ENCODE results near the gene SMARCA2. TPM values are rescaled to one million over a fixed set of nuclear protein-coding genes. Genes with fewer than 3 reads are reported as not detected.

SMARCA2 gene
- total RNA-seq, 1 donor from 2014 or later, result 4.2 TPM

DNA sequence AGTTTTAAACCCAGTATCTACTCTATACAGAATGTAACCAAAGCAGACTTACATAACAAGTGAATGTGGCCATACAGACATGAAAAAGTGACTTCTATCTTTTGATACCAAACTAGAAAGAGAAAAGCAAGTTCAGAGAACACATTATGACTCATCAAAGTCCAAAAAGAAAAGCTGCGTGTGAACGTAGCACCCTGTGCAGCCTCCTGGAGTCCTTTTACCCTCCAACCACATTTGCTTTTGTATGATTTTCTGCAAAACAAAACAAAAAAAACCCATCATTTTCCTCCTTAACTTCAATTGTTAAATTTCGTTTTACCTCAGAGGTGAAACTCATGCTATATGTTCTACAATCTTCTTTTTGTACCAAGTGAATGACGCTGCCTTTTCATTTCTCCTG, 2.8 kb upstream of the SMARCA2 start:
- H4K20me1 ChIP-seq (ENCODE audit: low read depth), result peaks cover 5% of the 10 kb centered on the region
- H3K9me3 Mint-ChIP-seq, result no peaks in the 10 kb centered on the region
- no peak overlapping the region for H3K27ac Mint-ChIP-seq
- H3K9ac ChIP-seq, result no peak overlapping the region
- peaks cover 23% of the 10 kb centered on the region for H3K27me3 Mint-ChIP-seq (ENCODE audit: insufficient read depth, low read depth)
- no peak overlapping the region for H3K4me3 Mint-ChIP-seq
- peaks cover 4% of the 10 kb centered on the region for H3K4me1 ChIP-seq
- no peaks in the 10 kb centered on the region for H3K36me3 Mint-ChIP-seq
- no peak overlapping the region for H3K4me3 ChIP-seq
- no peak overlapping the region for H3K4me2 ChIP-seq
- H3K4me1 Mint-ChIP-seq, result no peaks in the 10 kb centered on the region
- no peaks in the 10 kb centered on the region for H3K9me3 ChIP-seq (ENCODE audit: low read depth)
- H3K27me3 ChIP-seq, result peaks cover 71% of the 10 kb centered on the region
- TF ChIP-seq EZH2 (IDR thresholded peaks at IDR 0.05) (no peak), EZH2phosphoT487 (IDR thresholded peaks at IDR 0.05) (no peak)
- TF ChIP-seq, protein P1, sequence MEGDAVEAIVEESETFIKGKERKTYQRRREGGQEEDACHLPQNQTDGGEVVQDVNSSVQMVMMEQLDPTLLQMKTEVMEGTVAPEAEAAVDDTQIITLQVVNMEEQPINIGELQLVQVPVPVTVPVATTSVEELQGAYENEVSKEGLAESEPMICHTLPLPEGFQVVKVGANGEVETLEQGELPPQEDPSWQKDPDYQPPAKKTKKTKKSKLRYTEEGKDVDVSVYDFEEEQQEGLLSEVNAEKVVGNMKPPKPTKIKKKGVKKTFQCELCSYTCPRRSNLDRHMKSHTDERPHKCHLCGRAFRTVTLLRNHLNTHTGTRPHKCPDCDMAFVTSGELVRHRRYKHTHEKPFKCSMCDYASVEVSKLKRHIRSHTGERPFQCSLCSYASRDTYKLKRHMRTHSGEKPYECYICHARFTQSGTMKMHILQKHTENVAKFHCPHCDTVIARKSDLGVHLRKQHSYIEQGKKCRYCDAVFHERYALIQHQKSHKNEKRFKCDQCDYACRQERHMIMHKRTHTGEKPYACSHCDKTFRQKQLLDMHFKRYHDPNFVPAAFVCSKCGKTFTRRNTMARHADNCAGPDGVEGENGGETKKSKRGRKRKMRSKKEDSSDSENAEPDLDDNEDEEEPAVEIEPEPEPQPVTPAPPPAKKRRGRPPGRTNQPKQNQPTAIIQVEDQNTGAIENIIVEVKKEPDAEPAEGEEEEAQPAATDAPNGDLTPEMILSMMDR (IDR thresholded peaks at IDR 0.05), result no peak
- no peaks in the 10 kb centered on the region for H3K36me3 ChIP-seq
- H3F3A ChIP-seq (ENCODE audit: low read depth), result no peaks in the 10 kb centered on the region
- no peak overlapping the region for H3K27ac ChIP-seq
- no peak for DNase-seq (ENCODE audit: low spot score)
- no peaks in the 10 kb centered on the region for H3K79me2 ChIP-seq (ENCODE audit: low read depth)
- no peak overlapping the region for H2AFZ ChIP-seq (replicated peaks)

DNA sequence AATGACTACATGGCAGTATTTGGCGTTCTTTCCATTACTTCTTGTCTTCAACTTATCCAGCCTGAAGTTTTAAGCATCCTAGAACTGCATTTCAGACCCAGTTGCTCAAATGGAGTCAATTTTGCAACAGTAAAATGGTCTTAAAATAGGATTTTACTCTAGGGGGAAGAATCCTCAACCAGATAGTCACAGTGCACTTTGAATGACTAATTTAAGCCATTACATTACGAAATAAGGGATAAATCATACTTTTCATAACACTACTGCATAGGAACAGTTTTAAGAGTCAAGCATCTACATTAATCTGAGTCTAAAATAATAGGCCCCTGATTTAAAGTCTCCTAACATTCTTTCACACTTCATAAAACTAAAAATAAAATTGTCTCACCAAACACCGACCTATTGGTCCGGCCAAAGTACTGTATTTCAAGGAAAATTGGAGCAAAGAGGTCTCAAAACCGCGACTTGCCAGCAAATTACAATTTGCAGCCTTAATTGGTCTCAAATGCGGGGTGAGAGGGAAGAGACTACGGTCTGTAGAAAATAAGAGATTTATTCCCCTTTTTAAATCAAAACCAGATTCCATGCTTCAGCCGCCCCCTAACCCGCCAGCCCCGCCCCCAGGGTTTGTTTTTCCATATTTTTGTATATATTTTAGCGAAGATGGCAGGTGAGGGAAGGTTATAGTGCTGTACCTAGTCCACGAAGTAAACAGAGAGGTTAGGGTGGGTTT, 1.2 kb upstream of the SMARCA2 start:
- peak overlapping the region; percentile 96 for H3K4me3 Mint-ChIP-seq
- H2AFZ ChIP-seq (replicated peaks), result peak overlapping the region; percentile 94
- H3K27ac ChIP-seq, result no peak overlapping the region

DNA sequence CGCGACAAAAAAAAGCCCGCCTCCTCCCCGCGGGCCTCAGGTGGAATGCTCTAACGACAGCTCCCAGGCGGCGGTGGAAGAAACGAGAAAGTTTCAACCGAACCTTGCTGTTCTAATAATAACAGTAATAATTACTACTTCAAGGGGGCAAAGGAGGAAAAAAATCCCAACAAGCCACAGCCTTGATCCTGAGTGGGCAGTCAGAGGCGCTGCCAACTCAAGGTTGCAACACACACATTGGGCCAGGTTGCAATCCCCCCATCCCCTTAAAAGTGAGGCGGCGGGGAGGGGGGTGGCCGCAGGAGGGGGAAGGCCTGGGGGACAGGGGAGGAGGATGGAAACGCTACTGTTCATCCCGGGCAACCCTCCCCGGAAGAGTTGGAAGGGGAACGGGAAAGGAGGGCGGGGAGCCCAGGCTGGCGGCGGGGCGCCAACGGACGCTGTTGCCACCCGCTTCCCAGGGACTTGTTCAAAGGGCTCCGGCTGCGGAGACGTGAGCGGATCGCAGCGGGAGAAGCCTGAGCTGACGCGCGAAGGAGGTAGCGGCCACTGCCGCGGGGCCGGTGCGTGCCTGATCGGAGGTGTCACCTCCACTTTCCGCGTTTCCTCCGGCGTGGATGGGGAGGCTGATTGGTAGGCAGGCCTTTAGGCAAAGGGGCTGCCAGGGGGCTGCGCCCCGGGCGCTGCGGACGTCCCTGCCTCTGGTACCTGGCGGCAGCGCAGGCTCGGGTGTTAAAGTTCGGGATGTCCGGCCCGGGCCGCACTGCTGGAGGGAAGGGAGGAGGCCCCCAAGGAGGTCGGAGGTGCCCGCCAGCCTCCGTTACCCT, 647 bp downstream of the SMARCA2 start:
- Histone ChIP-seq H3K36me3 (no peaks in the 10 kb centered on the region), H2AFZ (replicated peaks) (peak overlapping the region; percentile 94), H3K27me3 (peaks cover 100% of the 10 kb centered on the region), H3K4me3 (peak overlapping the region; percentile 71), H3F3A (ENCODE audit: low read depth) (no peaks in the 10 kb centered on the region), H3K79me2 (ENCODE audit: low read depth) (no peaks in the 10 kb centered on the region), H3K4me1 (peaks cover 17% of the 10 kb centered on the region), H4K20me1 (ENCODE audit: low read depth) (peaks cover 16% of the 10 kb centered on the region), H3K4me2 (peak overlapping the region; percentile 92), H3K27ac (no peak overlapping the region), H3K9ac (no peak overlapping the region), H3K9me3 (ENCODE audit: low read depth) (no peaks in the 10 kb centered on the region)
- Mint-ChIP-seq H3K27me3 (ENCODE audit: insufficient read depth, low read depth) (peaks cover 44% of the 10 kb centered on the region), H3K4me1 (peaks cover 14% of the 10 kb centered on the region), H3K4me3 (peak overlapping the region; percentile 96), H3K27ac (no peak overlapping the region), H3K36me3 (no peaks in the 10 kb centered on the region), H3K9me3 (no peaks in the 10 kb centered on the region)
- TF ChIP-seq EZH2 (IDR thresholded peaks at IDR 0.05), result no peak
- TF ChIP-seq EZH2phosphoT487 (IDR thresholded peaks at IDR 0.05), result peak; percentile 39
- TF ChIP-seq, protein P1 (IDR thresholded peaks at IDR 0.05), result no peak
- peak; percentile 70 for DNase-seq (ENCODE audit: low spot score)

More for the DNA sequence above, 1.2 kb upstream of the SMARCA2 start:
- H3K4me1 Mint-ChIP-seq, result peaks cover 12% of the 10 kb centered on the region
- no peaks in the 10 kb centered on the region for H3K9me3 Mint-ChIP-seq
- Histone ChIP-seq H3K36me3 (no peaks in the 10 kb centered on the region), H3K9ac (no peak overlapping the region), H4K20me1 (ENCODE audit: low read depth) (peaks cover 13% of the 10 kb centered on the region), H3K4me2 (peak overlapping the region; percentile 92), H3F3A (ENCODE audit: low read depth) (no peaks in the 10 kb centered on the region), H3K9me3 (ENCODE audit: low read depth) (no peaks in the 10 kb centered on the region), H3K79me2 (ENCODE audit: low read depth) (no peaks in the 10 kb centered on the region), H3K27me3 (peaks cover 87% of the 10 kb centered on the region), H3K4me1 (peaks cover 15% of the 10 kb centered on the region), H3K4me3 (peak overlapping the region; percentile 71)
- TF ChIP-seq EZH2 (IDR thresholded peaks at IDR 0.05), result no peak
- TF ChIP-seq, protein P1 (IDR thresholded peaks at IDR 0.05), result no peak
- TF ChIP-seq EZH2phosphoT487 (IDR thresholded peaks at IDR 0.05), result peak; percentile 19
- no peaks in the 10 kb centered on the region for H3K36me3 Mint-ChIP-seq
- DNase-seq (ENCODE audit: low spot score), result no peak
- H3K27ac Mint-ChIP-seq, result no peak overlapping the region
- peaks cover 37% of the 10 kb centered on the region for H3K27me3 Mint-ChIP-seq (ENCODE audit: insufficient read depth, low read depth)
